Esophagus muscularis mucosa (tissue), 4 donors: ENCODE measurements around the gene WEE1. TPM values are rescaled to one million over a fixed set of nuclear protein-coding genes. Genes with fewer than 3 reads are reported as not detected.

ENCODE experiments used
- DNase-seq: peaks from one replicate; pipeline ENCODE4 v3.0.0-alpha.2; 2017; ENCODE audit errors: extremely low spot score
- H3K27ac ChIP-seq, 4 donors: fragments of 200-600 bp; sonication (generic); replicated peaks in 1 of 4; 1 replicate in 3 of 4; 2 replicates in 1 of 4; pipeline ENCODE4 v1.5.1; 2016 to 2019; ENCODE audit warnings: mild to moderate bottlenecking in 1 of 4
- H3K27me3 ChIP-seq, 4 donors: fragments of 200-600 bp; sonication (generic); one replicate each; pipeline versions ENCODE4 v1.5.1 to v1.6.0; 2016 to 2019
- H3K36me3 ChIP-seq, 4 donors: fragments of 200-600 bp; sonication (generic); one replicate each; pipeline ENCODE4 v1.5.1; 2016 to 2019
- H3K4me1 ChIP-seq, 4 donors: fragments of 200-600 bp; sonication (generic); one replicate each; pipeline ENCODE4 v1.5.1; 2016 to 2019
- H3K4me3 ChIP-seq, 4 donors: fragments of 200-600 bp; sonication (generic); 1 replicate in 2 of 4; 2 replicates in 2 of 4; pipeline ENCODE4 v1.5.1; 2016 to 2019; ENCODE audit warnings: mild to moderate bottlenecking in 4 of 4, moderate library complexity in 1 of 4
- H3K9me3 ChIP-seq, 4 donors: fragments of 200-600 bp; sonication (generic); 1 replicate in 3 of 4; 2 replicates in 1 of 4; pipeline ENCODE4 v1.5.1; 2016 to 2019
- EP300 ChIP-seq: sonication (generic); formaldehyde crosslinking; IDR thresholded peaks from one replicate; pipeline ENCODE4 v1.6.1; 2017; ENCODE audit warnings: antibody characterized with exemption
- POLR2A ChIP-seq: fragments of 450-650 bp; IDR thresholded peaks from one replicate; pipeline ENCODE4 v1.6.1; 2017; ENCODE audit warnings: antibody characterized with exemption, moderate library complexity, mild to moderate bottlenecking, low read depth
- POLR2AphosphoS5 ChIP-seq, 2 donors: sonication (generic); formaldehyde crosslinking; IDR thresholded peaks; one replicate each; pipeline ENCODE4 v1.6.1; 2017; ENCODE audit warnings: antibody characterized with exemption in 2 of 2
- WGBS: methylation state at CpG from one replicate; pipeline ENCODE4 v1.1.5; 2018; 5-methylcytosine and 5-hydroxymethylcytosine counted together
- intact Hi-C: fragments of 100-400 bp; cut with DNase I; formaldehyde crosslinking; loops from one replicate; pipeline ENCODE4 v1.15.1; 2023
- total RNA-seq, 4 donors: library from RNA; depleted of rRNA; stranded (reverse); fragments of >200 nt; gene quantifications; one replicate each; pipeline versions ENCODE4 v1.1.0 to v1.2.1, GENCODE V29; 2016
- TF ChIP-seq, protein P1 (sequence below), 3 experiments: fragments of 200-600 bp in 2 of 3; fragments of 450-650 bp in 1 of 3; sonication (generic) in 2 of 3; IDR thresholded peaks; one replicate each; pipeline ENCODE4 v1.5.1; 2017 to 2019; ENCODE audit warnings: antibody characterized with exemption in 3 of 3, mild to moderate bottlenecking in 2 of 3, moderate library complexity in 1 of 3

Gene WEE1
- total RNA-seq, 4 donors from 2014 or later, result 34.5 to 55.6 (median 41.6) TPM

- intact Hi-C loops, result no loop called here
- Histone ChIP-seq H3K4me3 (no peak overlapping the region), H3K9me3 (no peaks in the 10 kb centered on the region), H3K36me3 (peaks cover 0 to 27% (median 5%) of the 10 kb centered on the region in 4 donors), H3K4me1 (peaks cover 20 to 64% (median 53%) of the 10 kb centered on the region in 4 donors), H3K27me3 (no peaks in the 10 kb centered on the region), H3K27ac (peak overlapping the region; percentile 69 to 75 (median 74))
- DNase-seq, result no peak
- 76% methylated on average over 12 of the region's 12 CpGs for WGBS
- TF ChIP-seq, protein P1, sequence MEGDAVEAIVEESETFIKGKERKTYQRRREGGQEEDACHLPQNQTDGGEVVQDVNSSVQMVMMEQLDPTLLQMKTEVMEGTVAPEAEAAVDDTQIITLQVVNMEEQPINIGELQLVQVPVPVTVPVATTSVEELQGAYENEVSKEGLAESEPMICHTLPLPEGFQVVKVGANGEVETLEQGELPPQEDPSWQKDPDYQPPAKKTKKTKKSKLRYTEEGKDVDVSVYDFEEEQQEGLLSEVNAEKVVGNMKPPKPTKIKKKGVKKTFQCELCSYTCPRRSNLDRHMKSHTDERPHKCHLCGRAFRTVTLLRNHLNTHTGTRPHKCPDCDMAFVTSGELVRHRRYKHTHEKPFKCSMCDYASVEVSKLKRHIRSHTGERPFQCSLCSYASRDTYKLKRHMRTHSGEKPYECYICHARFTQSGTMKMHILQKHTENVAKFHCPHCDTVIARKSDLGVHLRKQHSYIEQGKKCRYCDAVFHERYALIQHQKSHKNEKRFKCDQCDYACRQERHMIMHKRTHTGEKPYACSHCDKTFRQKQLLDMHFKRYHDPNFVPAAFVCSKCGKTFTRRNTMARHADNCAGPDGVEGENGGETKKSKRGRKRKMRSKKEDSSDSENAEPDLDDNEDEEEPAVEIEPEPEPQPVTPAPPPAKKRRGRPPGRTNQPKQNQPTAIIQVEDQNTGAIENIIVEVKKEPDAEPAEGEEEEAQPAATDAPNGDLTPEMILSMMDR (IDR thresholded peaks at IDR 0.05), result no peak
- TF ChIP-seq EP300 (no peak), POLR2AphosphoS5 (IDR thresholded peaks at IDR 0.05) (no peak), POLR2A (no peak)
Observed at GRCh38 chr11:9528573-9529333, 44.7 kb upstream of the WEE1 start.

- Histone ChIP-seq H3K27me3 (no peaks in the 10 kb centered on the region), H3K36me3 (peaks cover 0 to 27% (median 5%) of the 10 kb centered on the region in 4 donors), H3K27ac (peak overlapping the region; percentile 61 to 74 (median 71)), H3K4me1 (peaks cover 20 to 69% (median 59%) of the 10 kb centered on the region in 4 donors), H3K9me3 (no peaks in the 10 kb centered on the region), H3K4me3 (no peak overlapping the region)
- TF ChIP-seq POLR2AphosphoS5 (IDR thresholded peaks at IDR 0.05) (no peak), EP300 (no peak), POLR2A (no peak)
- TF ChIP-seq, protein P1 (IDR thresholded peaks at IDR 0.05), result no peak
- WGBS, result 77% methylated on average over 3 of the region's 3 CpGs
- intact Hi-C loops, result no loop called here
- no peak for DNase-seq
Observed at GRCh38 chr11:9529334-9529650, 44.2 kb upstream of the WEE1 start.

DNA sequence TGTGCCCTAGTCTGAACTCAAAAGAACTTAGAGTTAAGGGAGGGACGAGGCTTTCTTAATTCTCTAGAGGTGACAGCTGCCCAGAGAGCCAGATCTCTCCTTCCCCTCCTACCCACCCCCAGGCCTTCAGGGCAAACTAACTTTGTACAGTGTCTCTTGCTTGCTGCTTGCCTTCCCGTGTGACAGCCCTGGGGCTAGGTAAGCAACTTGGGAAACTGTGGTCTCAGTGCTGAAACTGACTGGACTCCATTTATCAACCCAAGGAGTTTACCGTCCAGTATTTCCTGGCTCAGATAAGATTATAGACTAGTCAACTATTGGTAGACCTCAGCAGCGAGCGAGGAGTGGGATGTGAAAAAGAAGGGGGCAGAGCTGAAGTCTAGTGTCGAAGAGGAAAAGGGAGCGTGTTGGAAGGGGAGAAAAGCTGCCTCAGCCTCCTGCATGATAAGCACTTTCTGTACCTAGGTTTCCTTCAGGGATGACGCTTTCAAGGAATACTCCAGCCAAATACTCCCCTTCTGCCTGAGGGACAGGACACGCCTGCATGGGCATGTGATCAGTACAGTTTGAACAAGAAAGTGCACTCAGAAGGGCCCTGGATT lies 43.3 kb upstream of the WEE1 start:
- DNase-seq, result no peak
- H3K9me3 ChIP-seq, result no peaks in the 10 kb centered on the region
- H3K27me3 ChIP-seq, result no peaks in the 10 kb centered on the region
- H3K4me1 ChIP-seq, result peaks cover 26 to 73% (median 65%) of the 10 kb centered on the region in 4 donors
- no peak overlapping the region for H3K4me3 ChIP-seq
- peaks cover 0 to 24% (median 5%) of the 10 kb centered on the region in 4 donors for H3K36me3 ChIP-seq
- intact Hi-C loops, result loop anchor here (5.0 to 10.0 kb wide), 2 partner anchors 37 to 225 kb away; no protein-coding TSS in a partner anchor
- H3K27ac ChIP-seq, result peak overlapping the region; percentile 61 to 74 (median 71)
- TF ChIP-seq, protein P1 (IDR thresholded peaks at IDR 0.05), result no peak
- WGBS, result 76% methylated on average over 9 of the region's 9 CpGs

DNA sequence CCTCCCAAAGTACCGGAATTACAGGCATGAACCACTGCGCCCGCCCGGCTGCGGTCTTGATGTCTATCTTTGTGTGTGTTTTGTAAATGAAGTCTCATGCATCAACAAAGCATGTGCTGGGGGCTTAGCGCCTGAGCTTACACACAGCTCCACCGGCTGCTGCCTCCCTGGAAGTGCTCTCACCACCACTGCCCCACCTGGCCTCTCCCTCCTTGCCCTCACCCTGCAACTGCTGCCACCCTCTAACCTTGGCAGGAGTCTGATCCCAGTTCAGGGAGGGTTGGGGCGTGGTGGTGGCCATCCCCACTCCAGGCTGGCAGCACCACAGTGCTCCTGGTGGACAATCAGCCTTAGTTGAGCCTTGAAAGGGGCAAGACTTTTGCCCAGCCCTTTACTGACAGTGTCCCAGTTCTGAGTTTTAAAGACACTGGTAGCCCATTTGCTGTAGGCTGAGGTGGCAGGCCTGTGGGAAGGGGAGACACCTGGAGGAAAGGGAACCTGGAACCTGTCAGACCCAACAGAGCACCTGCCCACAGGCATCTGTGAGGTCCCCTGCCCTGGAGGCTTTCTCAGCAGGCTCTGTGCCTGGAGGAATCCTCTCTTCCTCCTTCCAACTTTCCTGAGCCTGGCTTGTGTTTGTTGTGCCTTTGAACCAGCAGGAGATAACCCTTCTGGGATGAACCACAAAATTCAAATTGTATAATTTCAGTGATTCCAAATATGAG lies 42.4 kb upstream of the WEE1 start:
- 96% methylated on average over 7 of the region's 8 CpGs for WGBS
- Histone ChIP-seq H3K4me3 (no peak overlapping the region), H3K36me3 (peaks cover 0 to 14% (median under 1%) of the 10 kb centered on the region in 4 donors), H3K27me3 (no peaks in the 10 kb centered on the region), H3K9me3 (no peaks in the 10 kb centered on the region), H3K27ac (no peak overlapping the region), H3K4me1 (peaks cover 26 to 72% (median 67%) of the 10 kb centered on the region in 4 donors)
- intact Hi-C loops, result loop anchor here (5.0 to 10.0 kb wide), 2 partner anchors 36 to 224 kb away; no protein-coding TSS in a partner anchor
- TF ChIP-seq POLR2A (no peak), EP300 (no peak), POLR2AphosphoS5 (IDR thresholded peaks at IDR 0.05) (no peak)
- TF ChIP-seq, protein P1 (IDR thresholded peaks at IDR 0.05), result no peak
- no peak for DNase-seq
